Body of pancreas (tissue), 4 donors: ENCODE measurements around the gene SAC3D1.

ENCODE experiments used
- POLR2A ChIP-seq, 3 donors: fragments of 450-650 bp; IDR thresholded peaks; one replicate each; pipeline ENCODE4 v1.6.1; 2016; ENCODE audit warnings: antibody characterized with exemption in 3 of 3, mild to moderate bottlenecking in 2 of 3
- TF ChIP-seq, protein P1 (sequence below), 7 experiments: fragments of 450-650 bp in 4 of 7; fragments of 200-600 bp in 3 of 7; sonication (generic) in 3 of 7; IDR thresholded peaks; one replicate each; pipeline ENCODE4 v1.5.1; 2016 to 2019; ENCODE audit warnings: antibody characterized with exemption in 7 of 7

DNA sequence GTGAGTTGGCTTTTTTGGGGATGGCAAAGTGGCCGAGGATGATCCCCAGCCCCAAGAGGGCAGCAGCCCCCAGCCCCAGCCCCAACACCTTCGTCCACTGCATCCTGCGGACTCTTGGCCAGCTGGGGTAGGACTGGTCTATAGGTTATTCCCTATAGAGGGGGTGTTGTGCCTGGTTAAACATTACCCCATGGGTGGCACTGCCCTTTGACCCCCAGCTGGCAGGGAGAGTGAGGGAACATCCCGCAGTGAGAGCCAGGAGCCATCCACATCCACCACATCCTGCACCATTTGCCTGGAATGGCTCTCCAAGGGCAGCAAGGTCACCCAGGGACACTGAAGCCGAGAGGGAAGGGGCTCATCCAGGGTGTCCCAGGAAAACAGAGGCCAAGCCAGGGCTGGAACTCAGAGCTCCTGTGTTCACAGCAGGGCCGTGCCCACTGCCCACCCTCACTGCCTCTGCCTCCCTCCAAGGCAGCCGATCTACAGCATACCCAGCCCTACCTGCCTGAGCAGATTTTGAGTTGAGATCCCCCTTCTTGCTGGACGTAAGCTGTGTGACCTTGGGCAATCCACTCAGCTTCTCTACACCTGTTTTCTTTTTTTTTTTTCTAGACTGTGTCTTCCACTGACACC is 17.5 kb downstream of the SAC3D1 start, which contains the start of gene NAALADL1:
- TF ChIP-seq, protein P1, sequence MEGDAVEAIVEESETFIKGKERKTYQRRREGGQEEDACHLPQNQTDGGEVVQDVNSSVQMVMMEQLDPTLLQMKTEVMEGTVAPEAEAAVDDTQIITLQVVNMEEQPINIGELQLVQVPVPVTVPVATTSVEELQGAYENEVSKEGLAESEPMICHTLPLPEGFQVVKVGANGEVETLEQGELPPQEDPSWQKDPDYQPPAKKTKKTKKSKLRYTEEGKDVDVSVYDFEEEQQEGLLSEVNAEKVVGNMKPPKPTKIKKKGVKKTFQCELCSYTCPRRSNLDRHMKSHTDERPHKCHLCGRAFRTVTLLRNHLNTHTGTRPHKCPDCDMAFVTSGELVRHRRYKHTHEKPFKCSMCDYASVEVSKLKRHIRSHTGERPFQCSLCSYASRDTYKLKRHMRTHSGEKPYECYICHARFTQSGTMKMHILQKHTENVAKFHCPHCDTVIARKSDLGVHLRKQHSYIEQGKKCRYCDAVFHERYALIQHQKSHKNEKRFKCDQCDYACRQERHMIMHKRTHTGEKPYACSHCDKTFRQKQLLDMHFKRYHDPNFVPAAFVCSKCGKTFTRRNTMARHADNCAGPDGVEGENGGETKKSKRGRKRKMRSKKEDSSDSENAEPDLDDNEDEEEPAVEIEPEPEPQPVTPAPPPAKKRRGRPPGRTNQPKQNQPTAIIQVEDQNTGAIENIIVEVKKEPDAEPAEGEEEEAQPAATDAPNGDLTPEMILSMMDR (IDR thresholded peaks at IDR 0.05), result no peak
- TF ChIP-seq POLR2A (IDR thresholded peaks at IDR 0.05), result no peak
